ENCODE data around the gene GNAZ. TPM values are rescaled to one million over a fixed set of nuclear protein-coding genes. Genes with fewer than 3 reads are reported as not detected.
A peak's percentile ranks its signal among the peaks of the same experiment; 100 is the strongest.

GNAZ gene
- total and polyA plus RNA-seq, 4 donors, result 0.84 to 6.1 (median 3.6) TPM

DNA sequence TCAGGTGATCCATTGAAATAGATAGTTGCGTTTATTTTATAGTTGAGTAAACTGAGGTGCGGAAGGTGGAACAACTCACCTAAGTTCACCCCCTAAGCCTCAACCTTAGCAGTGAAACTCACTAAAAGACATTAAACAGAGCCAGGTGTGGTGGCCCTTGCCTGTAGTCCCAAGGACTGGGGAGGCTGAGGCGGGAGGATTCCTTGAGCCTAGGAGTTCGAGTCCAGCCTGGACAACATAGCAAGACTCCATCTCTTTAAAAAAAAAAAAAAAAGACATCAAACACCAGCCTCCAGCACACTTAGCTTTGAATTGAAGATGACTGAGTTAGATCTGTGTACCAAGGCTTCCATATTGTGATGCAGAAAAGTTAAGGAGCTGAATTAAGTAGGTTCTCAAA is 74.1 kb downstream of the GNAZ start:
- no peaks in the 10 kb centered on the region for H3K36me3 ChIP-seq (ENCODE audit: control insufficient read depth in 1 of 2, insufficient read depth in 2 of 2, low read length in 1 of 2)
- no peaks in the 10 kb centered on the region for H3K27me3 ChIP-seq (ENCODE audit: control insufficient read depth in 1 of 2, insufficient read depth in 2 of 2, low read length in 1 of 2)
- ATAC-seq (ENCODE audit: low FRiP score), result no peak
- intact Hi-C loops (cut with DNase I), result loop anchor here in 1 of 2 donors (5.0 kb wide), 1 partner anchor 72 kb away; the partner anchor contains the start of gene GNAZ
- no peaks in the 10 kb centered on the region for H3K4me1 ChIP-seq (ENCODE audit: control insufficient read depth in 1 of 2, insufficient read depth in 2 of 2, low read length in 2 of 2)
- H3K9me3 ChIP-seq (ENCODE audit: control insufficient read depth, low read length), result no peaks in the 10 kb centered on the region
- no peak overlapping the region for H3K4me3 ChIP-seq (ENCODE audit: low read length in 2 of 2)
- WGBS, 2 donors, result 91 to 92% methylated on average over 4 of the region's 4 CpGs
- no peak for DNase-seq
- no peak overlapping the region for H3K27ac ChIP-seq (ENCODE audit: low read depth in 1 of 2, low read length in 2 of 2)

DNA sequence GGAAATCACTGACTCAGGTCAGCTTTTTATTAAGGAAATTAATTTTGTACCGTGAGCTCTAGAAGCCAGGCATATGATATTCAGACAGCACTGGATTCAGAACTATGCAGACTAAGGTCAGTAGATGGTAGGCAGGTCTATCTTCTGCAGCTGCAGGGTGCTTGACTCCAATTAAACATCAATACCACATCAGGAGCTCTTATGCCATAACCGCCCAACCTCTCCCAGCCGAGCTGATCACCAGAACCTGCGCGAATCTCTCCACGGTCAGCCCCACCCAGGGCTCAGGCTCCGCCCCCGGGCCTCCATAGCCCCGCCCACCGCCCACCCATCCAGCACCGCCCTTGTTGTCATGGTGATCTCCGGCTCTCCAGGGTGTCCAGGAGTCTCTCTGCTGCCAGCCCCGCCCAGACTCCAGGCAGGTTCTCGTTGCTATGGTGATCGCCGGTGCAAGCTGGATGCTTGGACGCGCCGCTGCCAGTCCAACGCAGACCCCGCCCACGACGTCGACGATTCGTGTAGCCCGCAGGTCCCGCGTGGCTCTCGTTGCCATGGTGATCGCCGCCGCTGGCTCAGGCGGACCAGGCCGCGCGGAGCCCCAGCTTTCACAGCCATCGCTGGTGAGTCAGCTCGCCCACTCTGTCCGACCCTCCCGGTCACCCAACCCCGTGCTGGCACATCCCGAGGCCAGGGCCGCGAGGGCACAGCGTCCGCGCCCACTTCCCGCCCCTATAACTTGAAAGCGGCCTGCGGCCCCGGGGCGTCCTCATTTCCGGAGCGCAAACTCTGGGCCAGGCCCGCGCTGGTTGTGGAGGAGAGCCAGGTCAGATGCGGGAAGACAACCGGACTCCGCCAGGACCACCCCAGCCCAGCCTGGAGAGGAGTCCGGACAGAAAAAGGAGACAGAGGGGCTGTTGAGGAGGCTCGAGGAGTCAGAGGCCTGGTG is 74.9 kb downstream of the GNAZ start, which contains the start of gene RAB36:
TSS of gene RAB36 (plus strand) at position 546 of the 946 bp plus-strand sequence. CDS start 1,140 bp downstream, outside the sequence.
- Histone ChIP-seq H3K9me3 (ENCODE audit: control insufficient read depth, low read length) (no peaks in the 10 kb centered on the region), H3K27ac (ENCODE audit: low read depth in 1 of 2, low read length in 2 of 2) (peak within 1 kb of the TSS in 1 of 2 donors; percentile 48), H3K36me3 (ENCODE audit: control insufficient read depth in 1 of 2, insufficient read depth in 2 of 2, low read length in 1 of 2) (no peaks in the 10 kb centered on the region), H3K4me3 (ENCODE audit: low read length in 2 of 2) (no peak within 1 kb of the TSS), H3K27me3 (ENCODE audit: control insufficient read depth in 1 of 2, insufficient read depth in 2 of 2, low read length in 1 of 2) (no peaks in the 10 kb centered on the region), H3K4me1 (ENCODE audit: control insufficient read depth in 1 of 2, insufficient read depth in 2 of 2, low read length in 2 of 2) (no peaks in the 10 kb centered on the region)
- intact Hi-C loops (cut with DNase I), result loop anchor here in 1 of 2 donors (5.0 kb wide), 1 partner anchor 73 kb away; the partner anchor contains the start of gene GNAZ
- ATAC-seq (ENCODE audit: low FRiP score) (peak; percentile 92), DNase-seq (peak; percentile 99 to 100)
- WGBS, 2 donors, result 2 to 5% methylated on average over 62 of the region's 62 CpGs

DNA sequence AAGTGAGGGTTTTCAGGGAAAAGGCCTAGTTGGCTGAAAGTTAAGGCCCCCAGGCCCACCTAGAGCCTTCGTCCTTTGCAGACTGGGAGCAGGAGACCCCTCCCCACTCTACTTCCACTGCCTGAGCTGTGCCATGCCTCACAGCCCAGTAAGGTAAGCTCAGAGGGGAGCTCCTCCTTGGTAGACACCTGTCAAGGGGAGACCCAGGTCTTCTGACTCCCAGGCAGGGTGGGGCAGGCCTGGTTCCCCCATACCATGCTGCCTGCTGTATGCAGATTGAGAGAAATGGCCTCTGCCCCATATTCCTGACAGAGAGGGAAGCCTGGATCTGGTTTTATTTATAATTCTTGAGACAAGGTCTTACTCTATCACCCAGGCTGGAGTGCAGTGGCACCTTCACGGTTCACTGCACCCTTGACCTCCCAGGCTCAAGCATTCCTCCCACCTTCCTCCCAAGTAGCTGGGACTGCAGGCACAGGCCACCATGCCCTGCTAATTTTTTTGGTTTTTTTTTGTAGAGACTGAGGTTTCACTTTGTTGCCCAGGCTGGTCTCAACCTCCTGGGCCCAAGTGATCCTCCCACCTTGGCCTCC is 75.7 kb downstream of the GNAZ start:
- Histone ChIP-seq H3K27me3 (ENCODE audit: control insufficient read depth in 1 of 2, insufficient read depth in 2 of 2, low read length in 1 of 2) (no peaks in the 10 kb centered on the region), H3K27ac (ENCODE audit: low read depth in 1 of 2, low read length in 2 of 2) (peak overlapping the region in 1 of 2 donors; percentile 48), H3K9me3 (ENCODE audit: control insufficient read depth, low read length) (no peaks in the 10 kb centered on the region), H3K4me3 (ENCODE audit: low read length in 2 of 2) (no peak overlapping the region), H3K36me3 (ENCODE audit: control insufficient read depth in 1 of 2, insufficient read depth in 2 of 2, low read length in 1 of 2) (no peaks in the 10 kb centered on the region), H3K4me1 (ENCODE audit: control insufficient read depth in 1 of 2, insufficient read depth in 2 of 2, low read length in 2 of 2) (no peaks in the 10 kb centered on the region)
- WGBS, 2 donors, result 72 to 85% methylated on average over 2 of the region's 2 CpGs
- intact Hi-C loops (cut with DNase I), result no loop called here
- peak; percentile 2 for ATAC-seq (ENCODE audit: low FRiP score)
- DNase-seq, result no peak

DNA sequence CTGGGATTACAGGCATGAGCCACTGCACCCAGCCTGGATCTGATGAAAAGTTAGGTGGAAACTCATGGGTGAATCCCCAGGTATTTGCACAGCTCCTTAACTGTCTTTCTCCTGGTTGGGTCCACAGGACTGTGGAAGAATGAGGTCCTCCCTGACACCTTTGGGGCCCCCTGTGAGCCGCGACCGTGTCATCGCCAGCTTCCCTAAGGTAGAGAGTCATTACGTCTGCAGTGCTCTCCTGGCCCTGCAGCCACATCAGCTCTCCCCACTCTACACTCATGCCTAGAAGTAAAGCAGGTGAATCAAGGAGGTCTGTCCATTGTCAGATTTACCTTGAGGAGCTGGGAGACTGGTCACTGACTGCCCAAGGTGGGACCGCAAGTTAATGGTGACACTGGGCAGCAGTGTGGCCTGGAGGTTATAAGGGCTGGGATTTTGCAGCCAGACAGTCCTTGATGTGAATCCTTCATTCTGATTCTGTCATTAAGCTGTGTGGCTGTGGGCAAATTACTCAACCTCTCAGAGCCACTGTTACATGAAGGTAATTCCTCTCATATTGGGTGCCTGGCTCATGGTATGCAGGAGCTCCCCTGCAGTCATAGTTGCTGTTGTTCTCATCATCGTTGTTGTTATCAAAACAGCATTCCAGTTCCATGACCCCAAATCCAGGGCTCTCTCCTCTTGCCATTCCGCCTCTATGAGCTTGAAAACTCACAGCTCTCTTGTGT is 76.3 kb downstream of the GNAZ start:
- H3K4me1 ChIP-seq (ENCODE audit: control insufficient read depth in 1 of 2, insufficient read depth in 2 of 2, low read length in 2 of 2), result no peaks in the 10 kb centered on the region
- no peak for DNase-seq
- no peaks in the 10 kb centered on the region for H3K36me3 ChIP-seq (ENCODE audit: control insufficient read depth in 1 of 2, insufficient read depth in 2 of 2, low read length in 1 of 2)
- intact Hi-C loops (cut with DNase I), result no loop called here
- no peaks in the 10 kb centered on the region for H3K9me3 ChIP-seq (ENCODE audit: control insufficient read depth, low read length)
- no peaks in the 10 kb centered on the region for H3K27me3 ChIP-seq (ENCODE audit: control insufficient read depth in 1 of 2, insufficient read depth in 2 of 2, low read length in 1 of 2)
- H3K4me3 ChIP-seq (ENCODE audit: low read length in 2 of 2), result no peak overlapping the region
- no peak for ATAC-seq (ENCODE audit: low FRiP score)
- no peak overlapping the region for H3K27ac ChIP-seq (ENCODE audit: low read depth in 1 of 2, low read length in 2 of 2)
- WGBS, 2 donors, result 71 to 83% methylated on average over 8 of the region's 8 CpGs

DNA sequence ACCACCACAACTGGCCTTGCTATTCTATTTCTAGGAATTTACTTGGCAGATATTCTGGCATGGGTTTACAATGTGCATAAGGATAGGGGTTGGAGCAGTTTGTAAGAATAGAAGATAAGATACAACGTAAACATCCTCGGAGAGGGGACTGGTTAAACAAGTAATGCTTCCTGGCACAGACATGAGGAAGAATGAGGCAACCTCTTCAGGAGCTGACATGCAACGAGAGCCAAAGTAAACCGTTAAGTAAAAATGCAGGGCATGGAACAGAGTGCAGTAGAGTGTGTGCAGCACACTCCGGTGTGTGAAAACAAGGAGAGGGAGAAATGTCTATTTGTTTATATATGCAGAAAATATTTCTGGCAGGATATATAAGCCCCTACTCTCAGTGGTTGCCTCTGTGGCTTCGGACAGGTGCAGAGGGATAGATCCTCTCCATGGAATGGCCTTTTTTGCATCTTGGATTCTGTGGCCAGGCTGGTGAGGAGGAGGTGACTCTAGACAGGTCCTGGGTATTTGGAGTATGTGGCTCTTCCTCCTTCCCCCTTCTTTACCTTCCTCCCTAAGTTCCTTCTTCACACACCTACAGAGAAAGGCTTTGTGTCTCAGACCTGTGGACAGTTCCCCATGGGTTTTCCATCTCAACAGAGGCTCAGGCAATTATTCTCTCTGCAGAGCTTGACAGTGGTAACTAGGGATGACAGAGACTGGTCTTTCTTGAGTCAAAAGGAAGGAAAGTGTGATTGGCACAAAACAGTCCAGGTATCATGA is 77.5 kb downstream of the GNAZ start:
- Histone ChIP-seq H3K27me3 (ENCODE audit: control insufficient read depth in 1 of 2, insufficient read depth in 2 of 2, low read length in 1 of 2) (no peaks in the 10 kb centered on the region), H3K27ac (ENCODE audit: low read depth in 1 of 2, low read length in 2 of 2) (no peak overlapping the region), H3K9me3 (ENCODE audit: control insufficient read depth, low read length) (no peaks in the 10 kb centered on the region), H3K36me3 (ENCODE audit: control insufficient read depth in 1 of 2, insufficient read depth in 2 of 2, low read length in 1 of 2) (no peaks in the 10 kb centered on the region), H3K4me1 (ENCODE audit: control insufficient read depth in 1 of 2, insufficient read depth in 2 of 2, low read length in 2 of 2) (no peaks in the 10 kb centered on the region), H3K4me3 (ENCODE audit: low read length in 2 of 2) (no peak overlapping the region)
- intact Hi-C loops (cut with DNase I), result no loop called here
- DNase-seq, result no peak
- 11 to 13% methylated on average over 6 of the region's 6 CpGs for WGBS, 2 donors
- ATAC-seq (ENCODE audit: low FRiP score), result no peak

DNA sequence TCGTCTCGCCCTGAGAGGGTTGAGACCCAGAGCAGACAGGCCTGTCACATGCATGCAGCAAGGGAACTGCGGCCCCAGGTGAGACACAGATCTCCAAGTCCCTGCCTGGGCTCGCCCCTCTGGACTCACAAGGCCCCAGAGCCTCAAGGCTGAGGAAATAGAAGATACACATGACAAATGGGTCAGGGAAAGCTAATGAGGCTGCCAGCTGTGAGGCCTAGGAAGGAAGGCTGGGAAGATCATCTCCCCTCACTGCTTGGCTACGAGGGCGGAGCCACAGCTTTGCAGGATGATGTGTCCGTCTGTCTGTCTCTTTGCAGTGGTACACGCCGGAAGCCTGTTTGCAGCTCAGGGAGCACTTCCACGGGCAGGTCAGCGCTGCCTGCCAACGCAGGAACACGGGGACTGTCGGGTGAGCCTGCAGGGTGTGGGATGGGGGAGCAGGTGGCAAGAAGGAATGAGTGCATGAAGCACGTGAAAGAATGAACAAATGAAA is 79.5 kb downstream of the GNAZ start:
- intact Hi-C loops (cut with DNase I), result no loop called here
- no peak overlapping the region for H3K4me3 ChIP-seq (ENCODE audit: low read length in 2 of 2)
- no peaks in the 10 kb centered on the region for H3K4me1 ChIP-seq (ENCODE audit: control insufficient read depth in 1 of 2, insufficient read depth in 2 of 2, low read length in 2 of 2)
- DNase-seq (no peak), ATAC-seq (ENCODE audit: low FRiP score) (no peak)
- H3K9me3 ChIP-seq (ENCODE audit: control insufficient read depth, low read length), result no peaks in the 10 kb centered on the region
- H3K27ac ChIP-seq (ENCODE audit: low read depth in 1 of 2, low read length in 2 of 2), result no peak overlapping the region
- 95 to 97% methylated on average over 15 of the region's 15 CpGs for WGBS, 2 donors
- H3K36me3 ChIP-seq (ENCODE audit: control insufficient read depth in 1 of 2, insufficient read depth in 2 of 2, low read length in 1 of 2), result no peaks in the 10 kb centered on the region
- no peaks in the 10 kb centered on the region for H3K27me3 ChIP-seq (ENCODE audit: control insufficient read depth in 1 of 2, insufficient read depth in 2 of 2, low read length in 1 of 2)

DNA sequence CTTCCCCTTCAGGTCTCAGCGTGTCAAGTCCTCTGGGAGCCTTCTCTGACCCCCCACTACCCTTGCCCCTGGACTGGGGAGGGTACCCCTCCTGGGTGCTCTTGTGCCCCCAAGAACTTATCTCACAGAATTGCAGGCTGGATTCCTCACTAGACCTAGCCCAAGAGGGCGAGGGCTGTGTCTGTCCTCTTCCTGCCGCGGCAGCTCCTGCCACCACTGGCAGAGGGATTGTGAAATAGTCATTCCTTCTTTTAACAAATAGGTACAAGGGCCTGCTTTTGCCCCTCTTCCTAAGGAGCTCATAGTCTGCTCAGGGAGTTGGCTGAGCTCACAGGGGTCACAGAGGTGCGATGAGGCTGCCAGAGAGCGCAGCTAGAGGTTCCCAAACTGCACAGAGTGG is 80.4 kb downstream of the GNAZ start:
- no peaks in the 10 kb centered on the region for H3K36me3 ChIP-seq (ENCODE audit: control insufficient read depth in 1 of 2, insufficient read depth in 2 of 2, low read length in 1 of 2)
- no peaks in the 10 kb centered on the region for H3K9me3 ChIP-seq (ENCODE audit: control insufficient read depth, low read length)
- 94 to 97% methylated on average over 6 of the region's 6 CpGs for WGBS, 2 donors
- ATAC-seq (ENCODE audit: low FRiP score) (no peak), DNase-seq (no peak)
- no peaks in the 10 kb centered on the region for H3K27me3 ChIP-seq (ENCODE audit: control insufficient read depth in 1 of 2, insufficient read depth in 2 of 2, low read length in 1 of 2)
- no peak overlapping the region for H3K27ac ChIP-seq (ENCODE audit: low read depth in 1 of 2, low read length in 2 of 2)
- H3K4me3 ChIP-seq (ENCODE audit: low read length in 2 of 2), result no peak overlapping the region
- no peaks in the 10 kb centered on the region for H3K4me1 ChIP-seq (ENCODE audit: control insufficient read depth in 1 of 2, insufficient read depth in 2 of 2, low read length in 2 of 2)
- intact Hi-C loops (cut with DNase I), result no loop called here

DNA sequence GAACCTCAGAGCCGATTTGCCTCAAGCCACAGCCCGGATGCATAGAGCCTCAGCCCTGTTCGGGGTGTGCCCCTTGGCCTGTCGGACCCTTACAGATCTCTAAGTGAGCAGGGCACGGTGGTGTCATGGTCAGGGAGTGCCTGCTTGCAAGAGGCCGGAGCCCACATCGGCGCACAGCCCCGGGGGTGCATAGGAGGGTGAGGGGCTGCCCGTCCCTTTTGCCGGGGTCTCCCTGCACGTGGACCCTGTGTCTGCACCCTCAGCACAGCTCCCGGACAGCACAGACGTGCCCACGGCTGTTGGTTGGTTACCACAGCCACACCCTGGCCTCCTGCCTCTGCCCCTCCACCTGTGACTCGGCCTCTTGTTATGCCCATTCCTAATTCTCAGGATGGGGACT is 81.5 kb downstream of the GNAZ start:
- Histone ChIP-seq H3K4me1 (ENCODE audit: control insufficient read depth in 1 of 2, insufficient read depth in 2 of 2, low read length in 2 of 2) (no peaks in the 10 kb centered on the region), H3K27ac (ENCODE audit: low read depth in 1 of 2, low read length in 2 of 2) (no peak overlapping the region), H3K9me3 (ENCODE audit: control insufficient read depth, low read length) (no peaks in the 10 kb centered on the region), H3K27me3 (ENCODE audit: control insufficient read depth in 1 of 2, insufficient read depth in 2 of 2, low read length in 1 of 2) (no peaks in the 10 kb centered on the region), H3K4me3 (ENCODE audit: low read length in 2 of 2) (no peak overlapping the region), H3K36me3 (ENCODE audit: control insufficient read depth in 1 of 2, insufficient read depth in 2 of 2, low read length in 1 of 2) (no peaks in the 10 kb centered on the region)
- intact Hi-C loops (cut with DNase I), result no loop called here
- 91% methylated on average over 16 of the region's 16 CpGs for WGBS, 2 donors
- ATAC-seq (ENCODE audit: low FRiP score) (peak; percentile 17), DNase-seq (no peak)

Measured in aorta (tissue), 5 donors.